GM10266 (cell line): ENCODE measurements around the gene FDXR.

Source experiments
- DNase-seq: peaks from one replicate; pipeline ENCODE4 v3.0.0; 2012; ENCODE audit errors: extremely low spot score
- CTCF ChIP-seq: IDR thresholded peaks from 2 replicates; pipeline ENCODE4 v1.5.1; 2012; ENCODE audit warnings: mild to moderate bottlenecking, low read depth; ENCODE audit not compliant: control insufficient read depth, insufficient read depth; ENCODE audit errors: missing control alignments

Gene FDXR

GRCh38 chr17:74863420-74864296, 9.1 kb downstream of the FDXR start:
- DNase-seq = no peak
- TF ChIP-seq CTCF = no peak

GRCh38 chr17:74862919-74863318, 9.9 kb downstream of the FDXR start:
- TF ChIP-seq CTCF = no peak
- no peak for DNase-seq

- TF ChIP-seq CTCF = peak; percentile 79
- peak; percentile 88 for DNase-seq
Measured at GRCh38 chr17:74862108-74862901, 10.5 kb downstream of the FDXR start.

GRCh38 chr17:74861662-74862107, 11.1 kb downstream of the FDXR start:
- DNase-seq = no peak
- no peak for TF ChIP-seq CTCF

GRCh38 chr17:74860872-74861661, 11.7 kb downstream of the FDXR start:
- no peak for TF ChIP-seq CTCF
- no peak for DNase-seq

GRCh38 chr17:74860229-74860871, 12.4 kb downstream of the FDXR start:
- DNase-seq = no peak
- no peak for TF ChIP-seq CTCF
